Measurements from ENCODE around the gene WDR70.

The WDR70 gene

GRCh38 chr5:37772255-37772654, 393.1 kb downstream of the WDR70 start:
- peak; percentile 15 for ATAC-seq
- TF ChIP-seq ISL1 (CRISPR knock-in tag; IDR thresholded peaks at IDR 0.05) (no peak), ZNF70 (CRISPR knock-in tag; IDR thresholded peaks at IDR 0.05) (no peak), SNAI2 (CRISPR knock-in tag; IDR thresholded peaks at IDR 0.05) (no peak), ZNF565 (CRISPR knock-in tag; conservative IDR thresholded peaks at IDR 0.05; ENCODE audit: low read depth) (no peak), PPARA (CRISPR knock-in tag; IDR thresholded peaks at IDR 0.05; ENCODE audit: borderline replicate concordance) (no peak), TOX (CRISPR knock-in tag; IDR thresholded peaks at IDR 0.05; ENCODE audit: borderline replicate concordance) (no peak), RARB (CRISPR knock-in tag; IDR thresholded peaks at IDR 0.05) (no peak), ZNF8 (CRISPR knock-in tag; IDR thresholded peaks at IDR 0.05) (no peak), CSDC2 (CRISPR knock-in tag; IDR thresholded peaks at IDR 0.05) (no peak), BACH2 (CRISPR knock-in tag; IDR thresholded peaks at IDR 0.05; ENCODE audit: borderline replicate concordance) (no peak), GLIS3 (CRISPR knock-in tag; IDR thresholded peaks at IDR 0.05) (no peak), ARNTL (CRISPR knock-in tag; IDR thresholded peaks at IDR 0.05; ENCODE audit: borderline replicate concordance, low read depth) (no peak), ZC3H10 (CRISPR knock-in tag; IDR thresholded peaks at IDR 0.05) (no peak), ESRRG (CRISPR knock-in tag; IDR thresholded peaks at IDR 0.05) (no peak), TSHZ2 (CRISPR knock-in tag; IDR thresholded peaks at IDR 0.05) (no peak), ZFP30 (CRISPR knock-in tag; IDR thresholded peaks at IDR 0.05) (no peak)
- TF ChIP-seq, protein P1, sequence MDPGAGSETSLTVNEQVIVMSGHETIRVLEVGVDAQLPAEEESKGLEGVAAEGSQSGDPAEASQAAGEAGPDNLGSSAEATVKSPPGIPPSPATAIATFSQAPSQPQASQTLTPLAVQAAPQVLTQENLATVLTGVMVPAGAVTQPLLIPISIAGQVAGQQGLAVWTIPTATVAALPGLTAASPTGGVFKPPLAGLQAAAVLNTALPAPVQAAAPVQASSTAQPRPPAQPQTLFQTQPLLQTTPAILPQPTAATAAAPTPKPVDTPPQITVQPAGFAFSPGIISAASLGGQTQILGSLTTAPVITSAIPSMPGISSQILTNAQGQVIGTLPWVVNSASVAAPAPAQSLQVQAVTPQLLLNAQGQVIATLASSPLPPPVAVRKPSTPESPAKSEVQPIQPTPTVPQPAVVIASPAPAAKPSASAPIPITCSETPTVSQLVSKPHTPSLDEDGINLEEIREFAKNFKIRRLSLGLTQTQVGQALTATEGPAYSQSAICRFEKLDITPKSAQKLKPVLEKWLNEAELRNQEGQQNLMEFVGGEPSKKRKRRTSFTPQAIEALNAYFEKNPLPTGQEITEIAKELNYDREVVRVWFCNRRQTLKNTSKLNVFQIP (CRISPR knock-in tag; IDR thresholded peaks at IDR 0.05; ENCODE audit: borderline replicate concordance, low read depth): no peak
- TF ChIP-seq, protein P2, sequence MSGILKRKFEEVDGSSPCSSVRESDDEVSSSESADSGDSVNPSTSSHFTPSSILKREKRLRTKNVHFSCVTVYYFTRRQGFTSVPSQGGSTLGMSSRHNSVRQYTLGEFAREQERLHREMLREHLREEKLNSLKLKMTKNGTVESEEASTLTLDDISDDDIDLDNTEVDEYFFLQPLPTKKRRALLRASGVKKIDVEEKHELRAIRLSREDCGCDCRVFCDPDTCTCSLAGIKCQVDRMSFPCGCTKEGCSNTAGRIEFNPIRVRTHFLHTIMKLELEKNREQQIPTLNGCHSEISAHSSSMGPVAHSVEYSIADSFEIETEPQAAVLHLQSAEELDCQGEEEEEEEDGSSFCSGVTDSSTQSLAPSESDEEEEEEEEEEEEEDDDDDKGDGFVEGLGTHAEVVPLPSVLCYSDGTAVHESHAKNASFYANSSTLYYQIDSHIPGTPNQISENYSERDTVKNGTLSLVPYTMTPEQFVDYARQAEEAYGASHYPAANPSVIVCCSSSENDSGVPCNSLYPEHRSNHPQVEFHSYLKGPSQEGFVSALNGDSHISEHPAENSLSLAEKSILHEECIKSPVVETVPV (CRISPR knock-in tag; IDR thresholded peaks at IDR 0.05): no peak

DNA sequence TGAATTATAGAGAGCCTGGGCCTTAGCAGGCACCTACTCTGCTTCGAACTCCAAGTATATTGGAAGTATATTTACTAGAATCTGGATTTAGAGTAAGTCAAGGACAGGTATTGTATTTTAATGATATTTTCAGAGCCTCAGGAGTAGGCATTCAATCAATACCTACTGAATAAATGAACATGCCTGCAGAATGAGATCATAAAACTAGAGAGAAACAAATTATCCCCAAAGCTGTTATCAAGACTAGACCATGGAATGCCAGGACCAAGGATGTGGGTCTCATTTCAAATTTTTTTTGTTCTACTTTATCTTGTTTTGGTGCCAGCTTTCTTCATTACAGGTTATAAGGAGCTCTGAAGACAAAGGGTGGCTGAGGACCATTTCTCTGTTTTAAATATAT, 394.7 kb downstream of the WDR70 start:
- TF ChIP-seq ZNF8 (CRISPR knock-in tag; IDR thresholded peaks at IDR 0.05) (no peak), ISL1 (CRISPR knock-in tag; IDR thresholded peaks at IDR 0.05) (no peak), TSHZ2 (CRISPR knock-in tag; IDR thresholded peaks at IDR 0.05) (no peak), CSDC2 (CRISPR knock-in tag; IDR thresholded peaks at IDR 0.05) (no peak), ZC3H10 (CRISPR knock-in tag; IDR thresholded peaks at IDR 0.05) (no peak), ZNF70 (CRISPR knock-in tag; IDR thresholded peaks at IDR 0.05) (no peak), PPARA (CRISPR knock-in tag; IDR thresholded peaks at IDR 0.05; ENCODE audit: borderline replicate concordance) (no peak), BACH2 (CRISPR knock-in tag; IDR thresholded peaks at IDR 0.05; ENCODE audit: borderline replicate concordance) (no peak)
- TF ChIP-seq, protein P3, sequence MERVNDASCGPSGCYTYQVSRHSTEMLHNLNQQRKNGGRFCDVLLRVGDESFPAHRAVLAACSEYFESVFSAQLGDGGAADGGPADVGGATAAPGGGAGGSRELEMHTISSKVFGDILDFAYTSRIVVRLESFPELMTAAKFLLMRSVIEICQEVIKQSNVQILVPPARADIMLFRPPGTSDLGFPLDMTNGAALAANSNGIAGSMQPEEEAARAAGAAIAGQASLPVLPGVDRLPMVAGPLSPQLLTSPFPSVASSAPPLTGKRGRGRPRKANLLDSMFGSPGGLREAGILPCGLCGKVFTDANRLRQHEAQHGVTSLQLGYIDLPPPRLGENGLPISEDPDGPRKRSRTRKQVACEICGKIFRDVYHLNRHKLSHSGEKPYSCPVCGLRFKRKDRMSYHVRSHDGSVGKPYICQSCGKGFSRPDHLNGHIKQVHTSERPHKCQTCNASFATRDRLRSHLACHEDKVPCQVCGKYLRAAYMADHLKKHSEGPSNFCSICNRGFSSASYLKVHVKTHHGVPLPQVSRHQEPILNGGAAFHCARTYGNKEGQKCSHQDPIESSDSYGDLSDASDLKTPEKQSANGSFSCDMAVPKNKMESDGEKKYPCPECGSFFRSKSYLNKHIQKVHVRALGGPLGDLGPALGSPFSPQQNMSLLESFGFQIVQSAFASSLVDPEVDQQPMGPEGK (CRISPR knock-in tag; IDR thresholded peaks at IDR 0.05; ENCODE audit: borderline replicate concordance): no peak
- TF ChIP-seq, protein P2 (CRISPR knock-in tag; IDR thresholded peaks at IDR 0.05): no peak
- TF ChIP-seq, protein P4, sequence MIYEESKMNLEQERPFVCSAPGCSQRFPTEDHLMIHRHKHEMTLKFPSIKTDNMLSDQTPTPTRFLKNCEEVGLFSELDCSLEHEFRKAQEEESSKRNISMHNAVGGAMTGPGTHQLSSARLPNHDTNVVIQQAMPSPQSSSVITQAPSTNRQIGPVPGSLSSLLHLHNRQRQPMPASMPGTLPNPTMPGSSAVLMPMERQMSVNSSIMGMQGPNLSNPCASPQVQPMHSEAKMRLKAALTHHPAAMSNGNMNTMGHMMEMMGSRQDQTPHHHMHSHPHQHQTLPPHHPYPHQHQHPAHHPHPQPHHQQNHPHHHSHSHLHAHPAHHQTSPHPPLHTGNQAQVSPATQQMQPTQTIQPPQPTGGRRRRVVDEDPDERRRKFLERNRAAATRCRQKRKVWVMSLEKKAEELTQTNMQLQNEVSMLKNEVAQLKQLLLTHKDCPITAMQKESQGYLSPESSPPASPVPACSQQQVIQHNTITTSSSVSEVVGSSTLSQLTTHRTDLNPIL (CRISPR knock-in tag; IDR thresholded peaks at IDR 0.05; ENCODE audit: low read depth): no peak
- no peak for ATAC-seq
